Stimulated activated CD8-positive, alpha-beta memory T cell treated with anti-CD3 and anti-CD28 coated beads, Interleukin-2, amount 100 ng/mL, for 1 hour (primary cell): ENCODE data around the gene TNMD.

Source experiments
- DNase-seq, 2 donors: peaks; one replicate each; pipeline ENCODE4 v3.0.0-alpha.2; 2020; ENCODE audit warnings: low read depth in 2 of 2

The TNMD gene

DNA sequence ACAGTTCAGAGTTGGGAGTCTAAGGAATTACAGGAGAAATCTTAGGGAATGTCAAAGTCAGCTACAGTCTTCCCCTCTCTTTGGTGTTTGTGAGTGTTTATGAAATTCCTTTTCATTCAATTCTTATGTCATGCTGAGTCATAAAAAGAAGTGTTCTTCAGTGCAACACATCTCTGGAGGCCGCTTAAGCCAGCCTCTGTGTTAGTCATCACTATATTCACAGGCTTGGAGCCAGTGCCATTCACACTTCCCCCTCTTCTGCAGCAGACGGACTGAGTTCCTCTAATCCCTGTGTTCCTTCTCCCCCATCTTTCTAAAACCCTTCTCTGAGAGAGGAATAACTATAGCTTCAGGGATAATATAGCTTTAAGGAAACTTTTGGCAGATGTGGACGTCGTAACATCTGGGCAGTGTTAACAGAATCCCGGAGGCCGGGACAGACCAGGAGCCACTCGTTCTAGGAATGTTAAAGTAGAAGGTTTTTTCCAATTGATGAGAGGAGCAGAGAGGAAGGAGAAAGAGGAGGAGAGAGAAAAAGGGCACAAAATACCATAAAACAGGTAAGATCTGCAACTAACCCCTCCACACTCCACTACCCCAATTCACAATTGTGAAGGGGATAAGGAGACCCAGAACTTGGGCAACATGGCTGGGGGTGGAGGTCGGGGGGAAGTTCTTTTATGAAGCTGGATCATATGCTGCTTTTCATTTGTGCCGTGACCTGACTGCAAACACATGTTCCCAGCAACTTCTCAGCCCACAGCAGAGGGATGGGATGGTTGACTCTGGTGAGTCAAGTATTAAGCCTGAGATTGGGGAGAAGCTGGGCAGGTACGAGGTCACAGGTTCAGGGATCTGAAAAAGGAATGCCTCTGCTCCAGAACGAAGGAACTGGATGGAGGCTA, 59.5 kb downstream of the TNMD start, which contains the start of gene SRPX2:
Gene SRPX2, plus strand, starts transcription at position 244 of the 905 bp plus-strand sequence. CDS start 2,124 bp downstream, outside the sequence.
- DNase-seq, result no peak

- DNase-seq, result no peak
Observed at GRCh38 chrX:100645106-100645505, 60.4 kb downstream of the TNMD start.

DNA sequence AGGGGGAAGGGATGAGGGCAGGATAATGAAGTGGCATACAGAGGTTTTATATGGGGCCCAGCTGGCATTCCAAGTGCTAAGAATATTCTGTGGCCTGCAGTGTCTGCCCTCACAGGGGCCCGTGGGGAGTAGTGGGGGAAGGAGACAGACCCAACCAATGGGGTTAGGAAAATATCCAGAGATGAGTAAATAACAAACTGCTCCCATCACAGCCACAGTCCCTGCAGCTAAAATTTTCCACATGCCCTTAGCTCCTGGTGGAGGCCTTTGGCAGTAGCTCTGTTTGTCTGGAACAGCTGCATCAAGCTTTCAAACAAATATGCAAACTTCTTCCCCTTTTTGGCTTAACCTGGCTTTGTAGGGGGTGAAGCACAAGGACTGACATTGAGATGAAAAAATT, 62.4 kb downstream of the TNMD start:
- DNase-seq, result no peak

DNA sequence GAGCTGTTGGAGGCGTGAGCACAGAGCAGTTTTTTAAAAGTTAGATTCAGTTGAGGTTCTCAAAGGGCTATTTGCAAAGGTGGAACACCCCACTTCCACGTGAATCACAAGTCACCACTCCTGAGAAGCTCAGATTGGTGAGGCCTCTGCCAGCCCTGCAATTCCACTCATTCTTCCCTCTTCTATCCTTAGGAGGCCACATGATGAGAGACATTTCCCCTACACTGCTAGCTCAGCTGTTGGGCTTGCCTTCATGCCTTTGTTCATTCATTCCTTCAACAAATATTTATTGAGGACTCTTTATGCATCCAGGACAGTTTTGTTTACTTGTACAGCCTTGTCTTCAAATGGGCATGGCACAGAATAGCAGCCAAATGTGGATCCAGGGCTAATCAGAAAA, 63.0 kb downstream of the TNMD start:
- no peak for DNase-seq

DNA sequence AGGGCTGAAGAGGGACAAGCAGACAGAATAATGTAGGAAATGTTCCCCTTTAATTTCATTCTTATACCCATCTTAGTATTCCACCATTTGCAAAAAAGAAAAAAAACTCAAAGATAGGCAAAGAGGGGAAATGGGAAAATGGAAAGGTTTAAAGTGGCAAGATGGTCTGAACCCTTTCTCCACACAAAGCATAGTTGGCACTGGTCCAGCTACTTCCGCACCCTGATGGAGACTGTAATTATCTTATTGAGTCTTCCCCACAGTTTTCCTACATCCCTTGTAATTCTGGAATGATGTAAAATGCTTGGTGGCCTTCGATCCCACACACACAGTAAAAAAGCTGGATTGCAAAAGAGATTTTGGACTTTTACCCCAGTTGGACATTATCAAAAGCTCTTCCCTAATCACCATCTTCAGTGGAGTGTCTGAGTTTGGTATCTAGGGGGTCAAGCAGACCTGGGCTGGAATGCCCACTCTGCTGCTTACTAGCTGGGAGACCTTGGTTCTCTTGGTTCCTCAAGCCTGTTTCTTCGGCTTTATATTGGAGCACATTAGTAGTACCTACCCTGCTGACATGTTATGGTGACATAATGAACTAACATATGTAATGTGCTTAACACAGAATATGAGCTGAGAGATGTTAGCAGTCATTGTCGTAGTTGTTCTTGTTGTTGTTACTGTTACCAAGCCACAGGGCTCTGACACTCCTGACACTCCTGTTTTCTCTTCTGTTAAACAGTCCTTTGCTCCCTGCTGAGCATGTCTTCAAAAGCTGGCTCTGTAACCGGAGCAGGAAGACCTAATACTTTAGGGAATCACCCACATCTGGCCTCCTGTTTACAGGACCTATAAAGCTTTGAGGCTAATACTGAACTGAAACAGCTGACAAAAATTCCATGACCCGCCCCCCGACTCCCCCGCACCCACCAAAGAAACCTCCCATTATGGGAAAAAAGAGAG, 64.0 kb downstream of the TNMD start:
- no peak for DNase-seq
